ENCODE measurements around the gene KRTAP16-1.
"Not testable (repeated sequence)": the region's sequence is repeated elsewhere in the genome, so short reads cannot be mapped to it uniquely, and the experiment has no call there.

The KRTAP16-1 gene

GRCh38 chr17:41287050-41287449 is 22.1 kb downstream of the KRTAP16-1 start:
- Histone ChIP-seq H3K36me3 (ENCODE audit: insufficient read depth) (no peaks in the 10 kb centered on the region), H3K4me3 (IDR thresholded peaks at IDR 0.05; ENCODE audit: insufficient read depth, low read depth, low read length) (no peak overlapping the region), H3K4me2 (no peak overlapping the region), H3K79me2 (ENCODE audit: insufficient read depth, low read depth) (no peaks in the 10 kb centered on the region), H3K27me3 (ENCODE audit: insufficient read depth, low read depth) (no peaks in the 10 kb centered on the region), H4K20me1 (ENCODE audit: insufficient read depth) (no peaks in the 10 kb centered on the region), H3K27ac (no peak overlapping the region), H3K4me1 (ENCODE audit: low read depth, poor library complexity, severe bottlenecking) (no peaks in the 10 kb centered on the region), H3K9ac (no peak overlapping the region), H2AFZ (ENCODE audit: low read depth) (no peak overlapping the region)
- TF ChIP-seq, protein P1, sequence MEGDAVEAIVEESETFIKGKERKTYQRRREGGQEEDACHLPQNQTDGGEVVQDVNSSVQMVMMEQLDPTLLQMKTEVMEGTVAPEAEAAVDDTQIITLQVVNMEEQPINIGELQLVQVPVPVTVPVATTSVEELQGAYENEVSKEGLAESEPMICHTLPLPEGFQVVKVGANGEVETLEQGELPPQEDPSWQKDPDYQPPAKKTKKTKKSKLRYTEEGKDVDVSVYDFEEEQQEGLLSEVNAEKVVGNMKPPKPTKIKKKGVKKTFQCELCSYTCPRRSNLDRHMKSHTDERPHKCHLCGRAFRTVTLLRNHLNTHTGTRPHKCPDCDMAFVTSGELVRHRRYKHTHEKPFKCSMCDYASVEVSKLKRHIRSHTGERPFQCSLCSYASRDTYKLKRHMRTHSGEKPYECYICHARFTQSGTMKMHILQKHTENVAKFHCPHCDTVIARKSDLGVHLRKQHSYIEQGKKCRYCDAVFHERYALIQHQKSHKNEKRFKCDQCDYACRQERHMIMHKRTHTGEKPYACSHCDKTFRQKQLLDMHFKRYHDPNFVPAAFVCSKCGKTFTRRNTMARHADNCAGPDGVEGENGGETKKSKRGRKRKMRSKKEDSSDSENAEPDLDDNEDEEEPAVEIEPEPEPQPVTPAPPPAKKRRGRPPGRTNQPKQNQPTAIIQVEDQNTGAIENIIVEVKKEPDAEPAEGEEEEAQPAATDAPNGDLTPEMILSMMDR (conservative IDR thresholded peaks at IDR 0.05; ENCODE audit: low read depth, low read length): no peak

- Histone ChIP-seq H3K4me1 (ENCODE audit: low read depth, poor library complexity, severe bottlenecking) (no peaks in the 10 kb centered on the region), H3K4me2 (no peak overlapping the region), H3K27me3 (ENCODE audit: insufficient read depth, low read depth) (no peaks in the 10 kb centered on the region), H3K27ac (no peak overlapping the region), H3K9ac (no peak overlapping the region), H4K20me1 (ENCODE audit: insufficient read depth) (no peaks in the 10 kb centered on the region), H3K4me3 (IDR thresholded peaks at IDR 0.05; ENCODE audit: insufficient read depth, low read depth, low read length) (no peak overlapping the region), H3K36me3 (ENCODE audit: insufficient read depth) (no peaks in the 10 kb centered on the region), H3K79me2 (ENCODE audit: insufficient read depth, low read depth) (no peaks in the 10 kb centered on the region), H2AFZ (ENCODE audit: low read depth) (no peak overlapping the region)
- TF ChIP-seq, protein P1 (conservative IDR thresholded peaks at IDR 0.05; ENCODE audit: low read depth, low read length): no peak
Measured at GRCh38 chr17:41284546-41284945, 24.6 kb downstream of the KRTAP16-1 start.

- no peaks in the 10 kb centered on the region for H3K79me2 ChIP-seq (ENCODE audit: insufficient read depth, low read depth)
Measured at GRCh38 chr17:41284043-41284442, 25.1 kb downstream of the KRTAP16-1 start.

GRCh38 chr17:41278176-41278955 is 30.7 kb downstream of the KRTAP16-1 start:
- Histone ChIP-seq H3K9ac (no peak overlapping the region), H3K4me1 (ENCODE audit: low read depth, poor library complexity, severe bottlenecking) (no peaks in the 10 kb centered on the region), H4K20me1 (ENCODE audit: insufficient read depth) (no peaks in the 10 kb centered on the region), H3K79me2 (ENCODE audit: insufficient read depth, low read depth) (no peaks in the 10 kb centered on the region), H3K4me2 (no peak overlapping the region), H3K27ac (no peak overlapping the region), H3K4me3 (IDR thresholded peaks at IDR 0.05; ENCODE audit: insufficient read depth, low read depth, low read length) (no peak overlapping the region), H2AFZ (ENCODE audit: low read depth) (no peak overlapping the region), H3K27me3 (ENCODE audit: insufficient read depth, low read depth) (no peaks in the 10 kb centered on the region), H3K36me3 (ENCODE audit: insufficient read depth) (no peaks in the 10 kb centered on the region)
- TF ChIP-seq, protein P1 (conservative IDR thresholded peaks at IDR 0.05; ENCODE audit: low read depth, low read length): no peak

More at GRCh38 chr17:41284043-41284442, 25.1 kb downstream of the KRTAP16-1 start:
- Histone ChIP-seq H4K20me1 (ENCODE audit: insufficient read depth) (no peaks in the 10 kb centered on the region), H3K4me3 (IDR thresholded peaks at IDR 0.05; ENCODE audit: insufficient read depth, low read depth, low read length) (no peak overlapping the region), H2AFZ (ENCODE audit: low read depth) (no peak overlapping the region), H3K9ac (no peak overlapping the region), H3K27ac (no peak overlapping the region), H3K4me2 (no peak overlapping the region), H3K36me3 (ENCODE audit: insufficient read depth) (no peaks in the 10 kb centered on the region), H3K4me1 (ENCODE audit: low read depth, poor library complexity, severe bottlenecking) (no peaks in the 10 kb centered on the region), H3K27me3 (ENCODE audit: insufficient read depth, low read depth) (no peaks in the 10 kb centered on the region)
- TF ChIP-seq, protein P1 (conservative IDR thresholded peaks at IDR 0.05; ENCODE audit: low read depth, low read length): no peak

DNA sequence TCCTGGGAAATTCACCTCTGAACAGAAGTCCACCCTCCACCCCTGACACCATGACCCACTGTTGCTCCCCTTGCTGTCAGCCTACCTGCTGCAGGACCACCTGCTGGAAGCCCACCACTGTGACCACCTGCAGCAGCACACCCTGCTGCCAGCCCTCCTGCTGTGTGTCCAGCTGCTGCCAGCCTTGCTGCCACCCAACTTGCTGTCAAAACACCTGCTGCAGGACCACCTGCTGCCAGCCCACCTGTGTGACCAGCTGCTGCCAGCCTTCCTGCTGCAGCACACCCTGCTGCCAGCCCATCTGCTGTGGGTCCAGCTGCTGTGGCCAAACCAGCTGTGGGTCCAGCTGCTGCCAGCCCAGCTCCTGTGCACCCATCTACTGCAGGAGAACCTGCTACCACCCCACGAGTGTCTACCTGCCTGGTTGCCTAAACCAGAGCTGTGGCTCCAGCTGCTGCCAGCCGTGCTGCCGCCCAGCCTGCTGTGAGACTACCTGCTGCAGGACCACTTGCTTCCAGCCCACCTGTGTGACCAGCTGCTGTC is 33.4 kb downstream of the KRTAP16-1 start, which contains the start of gene KRTAP9-7:
TSS of gene KRTAP9-7 (plus strand) at position 51 of the 543 bp plus-strand sequence. CDS start at position 51, 0 bp downstream.
- not testable (repeated sequence) for H3K4me2 ChIP-seq; H3K79me2 ChIP-seq (ENCODE audit: insufficient read depth, low read depth); H2AFZ ChIP-seq (ENCODE audit: low read depth); H3K4me3 ChIP-seq (IDR thresholded peaks at IDR 0.05; ENCODE audit: insufficient read depth, low read depth, low read length); H3K27ac ChIP-seq; H3K36me3 ChIP-seq (ENCODE audit: insufficient read depth); H3K27me3 ChIP-seq (ENCODE audit: insufficient read depth, low read depth); H4K20me1 ChIP-seq (ENCODE audit: insufficient read depth); H3K4me1 ChIP-seq (ENCODE audit: low read depth, poor library complexity, severe bottlenecking); H3K9ac ChIP-seq
